SK-N-SH (cell line): ENCODE measurements around the gene KLHL25. TPM values are rescaled to one million over a fixed set of nuclear protein-coding genes. Genes with fewer than 3 reads are reported as not detected.

Experiments
- CTCF ChIA-PET: fragments of 300-600, 350-600 bp; formaldehyde crosslinking; extraction: SDS; loops from one replicate; lab custom pipeline; 2021; lab: Yijun Ruan, JAX
- POLR2A ChIA-PET: fragments of 350-600 bp; sonication (Branson Sonifier 250); formaldehyde crosslinking; extraction: SDS; loops from one replicate; lab custom pipeline; 2020; ENCODE audit warnings: antibody characterized with exemption, inconsistent platforms; lab: Yijun Ruan, JAX
- DNase-seq: peaks from one replicate; pipeline ENCODE4 v3.0.0; 2012
- H2AFZ ChIP-seq: fragments of 200-600 bp; sonication (generic); 2 replicates; pipeline ENCODE4 v1.8.1; 2016; ENCODE audit warnings: antibody characterized with exemption, mild to moderate bottlenecking, low read depth
- H3F3A ChIP-seq: fragments of 200-600 bp; sonication (generic); replicated peaks from 2 replicates; pipeline ENCODE3; 2016; ENCODE audit warnings: antibody characterized with exemption, mild to moderate bottlenecking; ENCODE audit not compliant: insufficient read depth
- H3K27ac ChIP-seq, 2 experiments: fragments of 200-500 bp in 1 of 2; fragments of 200-600 bp in 1 of 2; sonication (Bioruptor generic) in 1 of 2; sonication (generic), shearing (Covaris generic) in 1 of 2; 2 replicates each; pipeline versions ENCODE4 v1.5.1 to v1.6.1; 2014 to 2016; ENCODE audit warnings: low read depth in 2 of 2, inconsistent platforms in 1 of 2, low read length in 1 of 2, mild to moderate bottlenecking in 1 of 2, mixed read lengths in 1 of 2
- H3K27me3 ChIP-seq: fragments of 200-600 bp; sonication (generic), shearing (Covaris generic); 2 replicates; pipeline ENCODE4 v1.6.1; 2016; ENCODE audit warnings: mixed run types; ENCODE audit not compliant: insufficient read depth
- H3K36me3 ChIP-seq, 2 experiments: fragments of 200-500 bp in 1 of 2; fragments of 200-600 bp in 1 of 2; sonication (Bioruptor generic) in 1 of 2; sonication (generic) in 1 of 2; replicated peaks in 1 of 2; 2 replicates each; pipeline versions ENCODE3 to v1.5.1; 2014 to 2016; ENCODE audit warnings: low read length in 1 of 2, mild to moderate bottlenecking in 1 of 2; ENCODE audit not compliant: insufficient read depth in 2 of 2, control insufficient read depth in 1 of 2
- H3K4me1 ChIP-seq, 2 experiments: fragments of 200-500 bp in 1 of 2; fragments of 200-600 bp in 1 of 2; sonication (Bioruptor generic) in 1 of 2; sonication (generic), shearing (Covaris generic) in 1 of 2; 2 replicates each; pipeline versions ENCODE4 v1.5.1 to v1.6.1; 2014 to 2016; ENCODE audit warnings: low read depth in 1 of 2, low read length in 1 of 2, mixed run types in 1 of 2; ENCODE audit not compliant: insufficient read depth in 2 of 2, control insufficient read depth in 1 of 2
- H3K4me2 ChIP-seq: fragments of 200-600 bp; sonication (generic), shearing (Covaris generic); 2 replicates; pipeline ENCODE4 v1.6.1; 2017; ENCODE audit warnings: mixed run types
- H3K4me3 ChIP-seq, 2 experiments: fragments of 200-500 bp in 1 of 2; fragments of 200-600 bp in 1 of 2; sonication (Bioruptor generic) in 1 of 2; sonication (generic), shearing (Covaris generic) in 1 of 2; 2 replicates each; pipeline versions ENCODE4 v1.5.1 to v1.8.1; 2014 to 2016; ENCODE audit warnings: low read depth in 2 of 2, inconsistent platforms in 1 of 2, low read length in 1 of 2, mild to moderate bottlenecking in 1 of 2, mixed read lengths in 1 of 2, moderate library complexity in 1 of 2
- H3K79me2 ChIP-seq: fragments of 200-600 bp; sonication (generic); 2 replicates; pipeline ENCODE4 v1.8.1; 2017; ENCODE audit warnings: mild to moderate bottlenecking; ENCODE audit not compliant: insufficient read depth
- H3K9ac ChIP-seq: fragments of 200-600 bp; sonication (generic); 2 replicates; pipeline ENCODE4 v1.6.1; 2017; ENCODE audit warnings: mixed run types
- H3K9me2 ChIP-seq: fragments of 200-600 bp; sonication (generic); 2 replicates; pipeline ENCODE4 v1.6.1; 2017; ENCODE audit warnings: mixed run types
- H3K9me3 ChIP-seq: fragments of 200-600 bp; sonication (generic); 2 replicates; pipeline ENCODE4 v1.6.1; 2017; ENCODE audit warnings: mixed run types, mild to moderate bottlenecking, moderate library complexity
- H4K20me1 ChIP-seq: fragments of 200-600 bp; sonication (generic); 2 replicates; pipeline ENCODE4 v1.6.1; 2017; ENCODE audit warnings: mild to moderate bottlenecking, mixed run types; ENCODE audit not compliant: insufficient read depth
- CHD2 ChIP-seq: fragments of 150-350 bp; IDR thresholded peaks from 2 replicates; pipeline ENCODE4 v1.6.1; 2018; ENCODE audit warnings: low read length; ENCODE audit not compliant: partially characterized antibody
- ELF1 ChIP-seq: IDR thresholded peaks from 2 replicates; pipeline ENCODE4 v1.4.0; 2012
- EP300 ChIP-seq, 2 experiments: IDR thresholded peaks; 2 replicates each; pipeline versions ENCODE4 v1.4.0 to v1.6.1; 2012; ENCODE audit warnings: borderline replicate concordance in 1 of 2, low read depth in 1 of 2, low read length in 1 of 2
- FOSL2 ChIP-seq: IDR thresholded peaks from 2 replicates; pipeline ENCODE4 v1.4.0; 2012; ENCODE audit warnings: low read depth, mild to moderate bottlenecking, moderate library complexity, borderline replicate concordance
- FOXM1 ChIP-seq: IDR thresholded peaks from 2 replicates; pipeline ENCODE4 v1.4.0; 2012; ENCODE audit warnings: low read depth, mild to moderate bottlenecking
- GATA2 ChIP-seq: sonication (generic); formaldehyde crosslinking; IDR thresholded peaks from 2 replicates; pipeline ENCODE4 v1.5.0; 2020; ENCODE audit warnings: mild to moderate bottlenecking, missing genetic modification reagents
- IRF3 ChIP-seq: fragments of 150-350 bp; IDR thresholded peaks from 2 replicates; pipeline ENCODE4 v1.6.1; 2016; ENCODE audit warnings: mild to moderate bottlenecking, low read depth, low read length
- MAX ChIP-seq: IDR thresholded peaks from 2 replicates; pipeline ENCODE4 v1.4.0; 2012; ENCODE audit warnings: low read depth
- MEF2A ChIP-seq: IDR thresholded peaks from 2 replicates; pipeline ENCODE4 v1.4.0; 2012; ENCODE audit warnings: low read depth, borderline replicate concordance
- MXI1 ChIP-seq: IDR thresholded peaks from 2 replicates; pipeline ENCODE4 v1.6.1; 2012; ENCODE audit warnings: mild to moderate bottlenecking, low read depth, low read length, improper control_type of control experiment
- NRF1 ChIP-seq: IDR thresholded peaks from 2 replicates; pipeline ENCODE4 v1.6.1; 2012; ENCODE audit warnings: low read depth, mild to moderate bottlenecking, low read length
- POLR2AphosphoS5 ChIP-seq: IDR thresholded peaks from 2 replicates; pipeline ENCODE4 v1.6.1; 2012; ENCODE audit warnings: low read depth, low read length
- RAD21 ChIP-seq: IDR thresholded peaks from 2 replicates; pipeline ENCODE4 v1.6.1; 2012; ENCODE audit warnings: mild to moderate bottlenecking, low read length
- RCOR1 ChIP-seq: fragments of 150-350 bp; IDR thresholded peaks from 2 replicates; pipeline ENCODE4 v1.6.1; 2017; ENCODE audit warnings: antibody characterized with exemption, low read length
- REST ChIP-seq: IDR thresholded peaks from 2 replicates; pipeline ENCODE4 v1.6.1; 2012; ENCODE audit warnings: mild to moderate bottlenecking, low read depth, low read length, moderate library complexity
- TCF12 ChIP-seq: IDR thresholded peaks from 2 replicates; pipeline ENCODE4 v1.4.0; 2012
- TEAD4 ChIP-seq: IDR thresholded peaks from 2 replicates; pipeline ENCODE4 v1.4.0; 2012; ENCODE audit warnings: mild to moderate bottlenecking, borderline replicate concordance; ENCODE audit not compliant: insufficient read depth
- USF1 ChIP-seq: IDR thresholded peaks from 2 replicates; pipeline ENCODE4 v1.4.0; 2012; ENCODE audit warnings: low read depth, borderline replicate concordance
- USF2 ChIP-seq: fragments of 150-350 bp; IDR thresholded peaks from 2 replicates; pipeline ENCODE4 v1.6.1; 2017; ENCODE audit warnings: antibody characterized with exemption, low read length, low read depth, borderline replicate concordance
- WGBS: methylation state at CpG from one replicate; pipeline ENCODE4 v1.1.6; 2017; ENCODE audit warnings: low lambda C conversion rate; 5-methylcytosine and 5-hydroxymethylcytosine counted together
- polyA plus RNA-seq, 3 experiments: library from polyadenylated mRNA; depleted of rRNA; stranded (reverse); fragments of >200 nt; gene quantifications; 2 replicates each; pipeline ENCODE4 v1.2.3, GENCODE V29; 2012

The KLHL25 gene
- polyA plus RNA-seq, 1 of the 3 experiments (the other 2 are of a cell fraction) = 4.5 TPM

- Histone ChIP-seq H3K4me3 (no peak overlapping the region), H3K36me3 (peaks cover 62 to 63% of the 10 kb centered on the region in 2 experiments), H3K9me3 (no peaks in the 10 kb centered on the region), H3K27me3 (no peaks in the 10 kb centered on the region), H3K4me1 (no peaks in the 10 kb centered on the region), H3K27ac (no peak overlapping the region), H2AFZ (no peak overlapping the region), H4K20me1 (no peaks in the 10 kb centered on the region), H3K9me2 (no peaks in the 10 kb centered on the region), H3F3A (no peaks in the 10 kb centered on the region), H3K9ac (no peak overlapping the region), H3K79me2 (no peaks in the 10 kb centered on the region), H3K4me2 (no peak overlapping the region)
- POLR2A ChIA-PET = no interaction called here
- CTCF ChIA-PET = interaction anchor here (1.3 to 2.1 kb wide), 2 partner anchors 11 to 13 kb away, joined by 6 to 7 read pairs; no protein-coding TSS in a partner anchor
- TF ChIP-seq MEF2A (no peak), MAX (no peak), TEAD4 (no peak), FOSL2 (no peak), FOXM1 (no peak), MXI1 (no peak), USF2 (no peak), TCF12 (no peak), REST (no peak), CHD2 (no peak), IRF3 (no peak), RCOR1 (no peak), ELF1 (no peak), RAD21 (no peak), GATA2 (CRISPR knock-in tag) (no peak), NRF1 (no peak), EP300 (IDR thresholded peaks at IDR 0.05; ENCODE audit: borderline replicate concordance in 1 of 2, low read depth in 1 of 2, low read length in 1 of 2) (no peak), POLR2AphosphoS5 (no peak), USF1 (no peak)
- 91% methylated on average over 12 of the region's 12 CpGs for WGBS
- no peak for DNase-seq
Observed at GRCh38 chr15:85718271-85718971, 76.3 kb downstream of the KLHL25 start.
